Panc1 (cell line): ENCODE results near the gene HLA-DOA. TPM values are rescaled to one million over a fixed set of nuclear protein-coding genes. Genes with fewer than 3 reads are reported as not detected.

ENCODE experiments used
- ATAC-seq: fragments of 200-7000 bp; cut with Tn5 transposase; 2 replicates; pipeline ENCODE4 v1.9.1; 2020; ENCODE audit warnings: mild to moderate bottlenecking, moderate library complexity
- BruUV-seq: library from RNA; stranded (reverse); fragments of 400-500 nt; replicated peaks from 2 replicates; lab custom pipeline; 2021; lab: Mats Ljungman, UMichigan
- CTCF ChIA-PET: fragments of 300-600 bp; sonication (Branson Sonifier 250); formaldehyde crosslinking; loops from one replicate; lab custom pipeline; 2022; ENCODE audit warnings: antibody characterized with exemption; lab: Charles Lee
- POLR2A ChIA-PET: fragments of 300-600 bp; sonication (Branson Sonifier 250); formaldehyde crosslinking; loops from one replicate; lab custom pipeline; 2022; ENCODE audit warnings: antibody characterized with exemption; lab: Charles Lee
- DNase-seq: peaks from one replicate; pipeline ENCODE4 v3.0.0-alpha.2; 2010; ENCODE audit warnings: low read depth, low spot score
- H3K27ac ChIP-seq: 2 replicates; pipeline ENCODE4 v1.5.1; 2011; ENCODE audit warnings: mild to moderate bottlenecking, low read length, inconsistent platforms
- H3K27me3 ChIP-seq: fragments of 200-500 bp; sonication (Bioruptor generic); 2 replicates; pipeline ENCODE4 v1.6.0; 2014; ENCODE audit warnings: low read length, inconsistent platforms; ENCODE audit not compliant: control insufficient read depth, insufficient read depth
- H3K36me3 ChIP-seq: fragments of 200-500 bp; sonication (Bioruptor generic); 2 replicates; pipeline ENCODE4 v1.5.1; 2014; ENCODE audit warnings: inconsistent platforms, mild to moderate bottlenecking, low read length, moderate library complexity; ENCODE audit not compliant: control insufficient read depth, insufficient read depth
- H3K4me1 ChIP-seq: 2 replicates; pipeline ENCODE4 v1.5.1; 2011; ENCODE audit warnings: inconsistent platforms, mild to moderate bottlenecking, low read length, moderate library complexity; ENCODE audit not compliant: control insufficient read depth, insufficient read depth
- H3K4me3 ChIP-seq, 2 experiments: 2 replicates each; pipeline ENCODE4 v1.5.1; 2011 to 2012; ENCODE audit warnings: low read depth in 2 of 2, low read length in 2 of 2, mild to moderate bottlenecking in 2 of 2, inconsistent platforms in 1 of 2, moderate library complexity in 1 of 2
- H3K9me3 ChIP-seq: fragments of 200-500 bp; sonication (Bioruptor generic); 2 replicates; pipeline ENCODE4 v1.5.1; 2014; ENCODE audit warnings: low read depth, mild to moderate bottlenecking, inconsistent platforms, low read length, moderate library complexity; ENCODE audit not compliant: control insufficient read depth, insufficient read depth
- POLR2AphosphoS5 ChIP-seq: IDR thresholded peaks from 2 replicates; pipeline ENCODE4 v1.6.1; 2012; ENCODE audit warnings: mild to moderate bottlenecking, low read depth, low read length, moderate library complexity
- SIN3A ChIP-seq: IDR thresholded peaks from 2 replicates; pipeline ENCODE4 v1.6.1; 2012; ENCODE audit warnings: low read depth, mild to moderate bottlenecking, low read length, moderate library complexity, borderline replicate concordance; ENCODE audit not compliant: insufficient read depth
- TCF7L2 ChIP-seq: IDR thresholded peaks from 2 replicates; pipeline ENCODE4 v1.6.1; 2011; ENCODE audit warnings: mild to moderate bottlenecking, low read depth, low read length, inconsistent platforms
- in situ Hi-C: cut with HindIII; loops from 2 replicates; pipeline ENCODE4 v1.10.0; 2016; ENCODE audit warnings: low sequenced_read_pairs, low pct_unique_long_range_greater_than_20kb
- intact Hi-C: fragments of 100-400 bp; cut with micrococcal nuclease; formaldehyde crosslinking; loops from one replicate; pipeline ENCODE4 v1.10.0; 2022; ENCODE audit not compliant: unreplicated experiment
- total RNA-seq: library from RNA; stranded (reverse); gene quantifications from one replicate; pipeline ENCODE4 v1.2.1, GENCODE V29; 2021; ENCODE audit not compliant: unreplicated experiment
- TF ChIP-seq, protein P1 (sequence below): fragments of 450-650 bp; IDR thresholded peaks from 2 replicates; pipeline ENCODE4 v1.5.1; 2017; ENCODE audit warnings: mild to moderate bottlenecking
- TF ChIP-seq, protein P2 (sequence below), 2 experiments: IDR thresholded peaks; 2 replicates each; pipeline ENCODE4 v1.6.1; 2011 to 2012; ENCODE audit warnings: low read depth in 2 of 2, control low read depth in 1 of 2, low read length in 1 of 2, mild to moderate bottlenecking in 1 of 2, moderate library complexity in 1 of 2; ENCODE audit not compliant: insufficient read depth in 1 of 2

Gene HLA-DOA
- total RNA-seq, 1 experiment from 2014 or later: 0.08 TPM

DNA sequence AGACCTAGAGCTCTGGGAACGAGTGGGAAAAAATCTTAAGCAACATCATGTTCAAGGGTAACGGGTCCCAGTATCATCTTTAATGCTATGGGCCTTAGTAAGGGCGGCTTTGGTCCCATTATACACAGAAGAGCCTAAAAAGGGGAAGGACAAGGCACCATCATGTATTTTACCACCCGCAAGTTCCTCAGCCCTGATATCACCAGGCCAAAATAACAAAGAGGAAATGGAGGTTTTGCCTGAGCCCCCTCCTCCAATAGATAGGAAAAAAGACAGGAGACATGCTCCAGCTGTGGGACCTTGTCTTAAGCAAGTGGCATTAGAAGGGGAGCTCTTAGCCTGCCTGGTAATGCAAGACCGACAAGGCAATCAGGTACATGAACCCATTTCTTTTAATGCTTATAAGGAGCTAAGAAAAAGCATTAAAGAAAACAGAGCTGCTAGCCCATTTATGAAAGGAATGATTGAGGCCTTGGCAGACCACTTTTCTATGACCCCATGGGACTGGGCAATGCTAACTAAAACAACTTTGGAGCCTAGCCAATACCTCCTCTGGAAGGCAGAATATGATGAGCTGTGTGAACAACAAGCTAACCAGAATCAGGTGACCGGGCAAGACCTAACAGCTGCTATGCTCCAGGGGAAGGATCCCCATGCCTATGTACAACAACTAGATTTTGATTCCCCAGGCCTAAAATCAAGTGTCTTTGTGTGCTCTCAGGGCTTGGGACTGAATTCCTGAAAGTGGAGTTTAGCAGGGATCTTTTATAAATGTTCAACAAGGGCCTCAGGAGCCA, 40.8 kb upstream of the HLA-DOA start:
- in situ Hi-C loops: no loop called here
- no peaks in the 10 kb centered on the region for H3K36me3 ChIP-seq
- H3K4me1 ChIP-seq: no peaks in the 10 kb centered on the region
- ChIA-PET POLR2A (no interaction called here), CTCF (no interaction called here)
- peaks cover 9% of the 10 kb centered on the region for H3K27me3 ChIP-seq
- H3K4me3 ChIP-seq: no peak overlapping the region
- TF ChIP-seq, protein P1, sequence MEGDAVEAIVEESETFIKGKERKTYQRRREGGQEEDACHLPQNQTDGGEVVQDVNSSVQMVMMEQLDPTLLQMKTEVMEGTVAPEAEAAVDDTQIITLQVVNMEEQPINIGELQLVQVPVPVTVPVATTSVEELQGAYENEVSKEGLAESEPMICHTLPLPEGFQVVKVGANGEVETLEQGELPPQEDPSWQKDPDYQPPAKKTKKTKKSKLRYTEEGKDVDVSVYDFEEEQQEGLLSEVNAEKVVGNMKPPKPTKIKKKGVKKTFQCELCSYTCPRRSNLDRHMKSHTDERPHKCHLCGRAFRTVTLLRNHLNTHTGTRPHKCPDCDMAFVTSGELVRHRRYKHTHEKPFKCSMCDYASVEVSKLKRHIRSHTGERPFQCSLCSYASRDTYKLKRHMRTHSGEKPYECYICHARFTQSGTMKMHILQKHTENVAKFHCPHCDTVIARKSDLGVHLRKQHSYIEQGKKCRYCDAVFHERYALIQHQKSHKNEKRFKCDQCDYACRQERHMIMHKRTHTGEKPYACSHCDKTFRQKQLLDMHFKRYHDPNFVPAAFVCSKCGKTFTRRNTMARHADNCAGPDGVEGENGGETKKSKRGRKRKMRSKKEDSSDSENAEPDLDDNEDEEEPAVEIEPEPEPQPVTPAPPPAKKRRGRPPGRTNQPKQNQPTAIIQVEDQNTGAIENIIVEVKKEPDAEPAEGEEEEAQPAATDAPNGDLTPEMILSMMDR: no peak
- TF ChIP-seq TCF7L2: no peak
- TF ChIP-seq, protein P2, sequence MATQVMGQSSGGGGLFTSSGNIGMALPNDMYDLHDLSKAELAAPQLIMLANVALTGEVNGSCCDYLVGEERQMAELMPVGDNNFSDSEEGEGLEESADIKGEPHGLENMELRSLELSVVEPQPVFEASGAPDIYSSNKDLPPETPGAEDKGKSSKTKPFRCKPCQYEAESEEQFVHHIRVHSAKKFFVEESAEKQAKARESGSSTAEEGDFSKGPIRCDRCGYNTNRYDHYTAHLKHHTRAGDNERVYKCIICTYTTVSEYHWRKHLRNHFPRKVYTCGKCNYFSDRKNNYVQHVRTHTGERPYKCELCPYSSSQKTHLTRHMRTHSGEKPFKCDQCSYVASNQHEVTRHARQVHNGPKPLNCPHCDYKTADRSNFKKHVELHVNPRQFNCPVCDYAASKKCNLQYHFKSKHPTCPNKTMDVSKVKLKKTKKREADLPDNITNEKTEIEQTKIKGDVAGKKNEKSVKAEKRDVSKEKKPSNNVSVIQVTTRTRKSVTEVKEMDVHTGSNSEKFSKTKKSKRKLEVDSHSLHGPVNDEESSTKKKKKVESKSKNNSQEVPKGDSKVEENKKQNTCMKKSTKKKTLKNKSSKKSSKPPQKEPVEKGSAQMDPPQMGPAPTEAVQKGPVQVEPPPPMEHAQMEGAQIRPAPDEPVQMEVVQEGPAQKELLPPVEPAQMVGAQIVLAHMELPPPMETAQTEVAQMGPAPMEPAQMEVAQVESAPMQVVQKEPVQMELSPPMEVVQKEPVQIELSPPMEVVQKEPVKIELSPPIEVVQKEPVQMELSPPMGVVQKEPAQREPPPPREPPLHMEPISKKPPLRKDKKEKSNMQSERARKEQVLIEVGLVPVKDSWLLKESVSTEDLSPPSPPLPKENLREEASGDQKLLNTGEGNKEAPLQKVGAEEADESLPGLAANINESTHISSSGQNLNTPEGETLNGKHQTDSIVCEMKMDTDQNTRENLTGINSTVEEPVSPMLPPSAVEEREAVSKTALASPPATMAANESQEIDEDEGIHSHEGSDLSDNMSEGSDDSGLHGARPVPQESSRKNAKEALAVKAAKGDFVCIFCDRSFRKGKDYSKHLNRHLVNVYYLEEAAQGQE (IDR thresholded peaks at IDR 0.05; ENCODE audit: insufficient read depth in 1 of 2, low read depth in 2 of 2, low read length in 1 of 2): no peak
- no peak for TF ChIP-seq POLR2AphosphoS5
- TF ChIP-seq SIN3A: no peak
- ATAC-seq (no peak), DNase-seq (no peak)
- no peaks in the 10 kb centered on the region for H3K9me3 ChIP-seq
- BruUV-seq: no TSS peak
- intact Hi-C loops: no loop called here
- no peak overlapping the region for H3K27ac ChIP-seq

DNA sequence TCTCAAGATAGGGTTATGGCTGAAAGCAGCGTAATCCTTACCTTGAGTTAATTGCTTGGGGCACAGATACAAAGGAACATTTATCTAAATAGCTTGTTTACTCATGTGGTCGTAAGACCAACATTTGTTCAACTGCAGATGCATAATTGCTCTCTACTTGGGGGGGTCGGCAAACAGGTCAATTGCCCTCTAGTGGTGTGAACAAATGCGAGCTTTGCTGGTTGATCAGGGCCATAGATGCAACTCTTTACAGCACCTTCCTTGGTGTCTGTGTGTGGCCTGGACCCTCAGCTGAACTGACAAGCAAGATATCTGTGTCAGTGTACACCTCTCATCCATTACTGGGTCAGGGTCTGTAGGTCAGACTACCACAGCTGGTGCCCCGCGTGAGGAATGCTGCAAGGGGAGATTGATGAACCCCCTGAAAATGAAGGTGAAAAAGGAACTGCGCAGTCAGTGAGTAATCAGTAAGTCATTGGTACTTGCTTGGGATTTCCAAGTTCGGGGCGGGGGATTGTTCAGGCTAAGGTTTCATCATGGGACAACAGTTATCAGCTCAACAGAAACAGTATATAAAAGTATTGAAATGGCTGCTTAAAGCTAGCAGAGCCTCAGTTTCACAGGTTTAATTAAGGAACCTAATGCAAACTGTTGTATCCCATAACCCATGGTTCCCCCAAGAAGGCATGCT, 40.1 kb upstream of the HLA-DOA start:
- no peaks in the 10 kb centered on the region for H3K9me3 ChIP-seq
- intact Hi-C loops: no loop called here
- H3K4me1 ChIP-seq: no peaks in the 10 kb centered on the region
- H3K36me3 ChIP-seq: no peaks in the 10 kb centered on the region
- POLR2A ChIA-PET: no interaction called here
- TF ChIP-seq, protein P1: peak; percentile 37
- TF ChIP-seq, protein P2 (IDR thresholded peaks at IDR 0.05; ENCODE audit: insufficient read depth in 1 of 2, low read depth in 2 of 2, low read length in 1 of 2): no peak
- ATAC-seq (no peak), DNase-seq (no peak)
- peaks cover 9% of the 10 kb centered on the region for H3K27me3 ChIP-seq
- no TSS peak for BruUV-seq
- in situ Hi-C loops: no loop called here
- no peak overlapping the region for H3K27ac ChIP-seq
- CTCF ChIA-PET: interaction anchor here (0.6 to 0.7 kb wide), 3 partner anchors 16 to 31 kb away, joined by 3 read pairs; no protein-coding TSS in a partner anchor
- H3K4me3 ChIP-seq: no peak overlapping the region
